ENCODE data around the gene ZNF3. TPM values are rescaled to one million over a fixed set of nuclear protein-coding genes. Genes with fewer than 3 reads are reported as not detected.

Gene ZNF3
- 9.7 and 14.7 TPM in 2 replicates for total RNA-seq

DNA sequence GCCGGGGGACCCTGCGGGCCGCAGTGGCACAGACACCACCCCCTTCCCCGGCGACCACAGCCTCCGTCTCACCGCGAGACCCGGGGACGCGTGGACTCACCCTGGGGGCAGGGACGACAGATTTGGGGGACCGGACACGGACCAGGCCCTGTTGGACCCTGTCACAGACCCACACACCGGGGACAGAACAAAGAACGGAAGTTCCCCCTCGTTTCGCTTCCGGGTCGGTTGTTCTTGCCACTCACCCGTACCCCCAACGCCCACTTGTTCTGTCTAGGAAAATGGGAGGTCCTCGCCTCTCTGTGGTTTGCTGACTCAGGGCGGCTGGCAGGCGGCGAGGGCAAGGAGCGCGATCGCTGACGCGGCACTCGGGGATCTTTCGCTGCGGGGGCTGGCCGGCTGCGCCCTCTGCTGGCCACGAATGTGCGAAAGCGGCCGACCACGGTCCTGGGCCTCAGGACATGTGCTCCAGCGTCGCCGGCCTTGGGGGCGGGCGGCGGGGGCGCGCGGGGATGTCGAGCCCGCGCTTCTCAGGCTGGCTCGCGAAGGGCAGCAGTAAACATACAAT is at the start of gene ZNF3:
TSS of gene ZNF3 (minus strand) at position 189 of the 568 bp plus-strand sequence. CDS start 4,366 bp downstream, outside the sequence.

DNA sequence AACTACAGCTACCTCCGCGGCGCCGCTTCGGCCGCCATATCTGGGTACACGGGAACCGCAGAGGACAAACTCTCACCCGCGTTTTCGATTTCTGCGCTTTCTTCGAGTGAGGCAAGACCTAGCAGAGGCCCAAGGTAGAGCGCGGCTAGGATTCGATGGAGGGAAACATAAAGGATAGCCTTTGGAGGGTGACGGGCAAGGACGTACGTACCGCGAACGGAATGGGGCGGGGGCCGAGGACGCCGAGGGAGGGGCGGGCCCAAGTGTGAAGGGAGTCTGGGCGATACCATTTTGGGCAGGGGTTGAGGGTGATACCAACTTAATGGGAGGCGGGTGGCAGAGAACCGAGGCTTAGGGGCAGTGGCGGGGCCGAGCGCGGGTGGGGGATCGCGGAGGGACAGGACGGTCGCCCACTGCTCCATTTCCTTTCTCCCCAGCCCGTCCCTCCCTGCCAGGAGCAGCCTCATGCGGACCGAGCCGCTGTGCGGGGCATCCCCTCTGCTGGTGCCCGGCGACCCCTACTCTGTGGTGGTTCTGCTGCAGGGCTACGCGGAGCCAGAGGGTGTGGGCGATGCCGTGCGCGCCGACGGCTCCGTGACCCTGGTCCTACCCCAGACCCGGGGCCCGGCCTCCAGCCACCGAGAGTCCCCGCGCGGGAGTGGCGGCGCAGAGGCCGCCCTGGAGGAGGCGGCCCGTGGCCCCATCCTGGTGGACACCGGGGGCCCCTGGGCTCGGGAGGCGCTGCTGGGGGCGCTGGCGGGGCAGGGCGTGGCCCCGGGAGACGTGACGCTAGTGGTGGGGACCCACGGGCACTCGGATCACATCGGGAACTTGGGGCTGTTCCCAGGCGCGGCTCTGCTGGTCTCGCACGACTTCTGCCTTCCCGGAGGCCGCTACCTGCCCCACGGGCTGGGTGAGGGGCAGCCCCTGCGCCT is 45.7 kb upstream of the ZNF3 start, which contains the start of gene MBLAC1:
TSS of gene MBLAC1 (plus strand) at position 37 of the 935 bp plus-strand sequence. CDS start at position 466, 429 bp downstream.

DNA sequence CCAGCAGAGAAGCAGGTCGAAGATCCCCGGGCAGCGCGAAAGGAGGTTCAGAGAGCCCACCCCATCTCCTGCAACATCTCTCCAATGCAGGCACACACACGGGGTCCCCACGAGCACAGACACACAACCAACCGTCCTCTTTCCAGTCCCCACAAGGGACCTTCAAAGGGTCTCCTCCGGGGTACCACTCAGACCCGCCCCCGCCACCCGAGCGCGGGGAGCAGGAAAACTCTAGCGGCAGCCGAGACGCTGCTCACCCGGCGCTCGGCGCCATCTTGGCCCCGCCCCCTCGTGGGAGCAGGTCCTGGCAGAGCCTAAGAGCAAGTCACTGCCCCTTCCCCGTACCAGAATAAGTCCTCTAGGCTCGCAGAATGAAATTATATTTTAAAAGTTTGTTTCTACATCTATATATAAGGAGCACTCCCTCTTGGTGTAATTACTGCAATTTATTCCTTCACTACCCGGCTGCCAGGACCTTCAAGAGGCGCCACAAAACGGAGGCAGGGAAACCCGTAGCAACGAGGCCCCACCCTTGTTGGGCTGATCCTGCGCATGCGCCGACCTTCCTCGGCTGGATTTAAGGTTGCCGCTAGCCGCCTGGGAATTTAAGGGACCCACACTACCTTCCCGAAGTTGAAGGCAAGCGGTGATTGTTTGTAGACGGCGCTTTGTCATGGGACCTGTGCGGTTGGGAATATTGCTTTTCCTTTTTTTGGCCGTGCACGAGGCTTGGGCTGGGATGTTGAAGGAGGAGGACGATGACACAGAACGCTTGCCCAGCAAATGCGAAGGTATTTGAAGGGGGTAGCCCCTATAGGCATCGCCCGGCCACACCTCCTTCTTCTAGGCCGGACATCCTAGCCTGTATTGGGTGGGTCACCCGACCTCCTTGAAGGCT is 37.8 kb upstream of the ZNF3 start, which contains the start of the genes CNPY4 and TAF6:
TSS of gene CNPY4 (plus strand) at position 563 of the 898 bp plus-strand sequence. CDS start at position 674, 111 bp downstream.
TSS of gene TAF6 (minus strand) at position 287 of the 898 bp plus-strand sequence. CDS start 5,149 bp downstream, outside the sequence.

DNA sequence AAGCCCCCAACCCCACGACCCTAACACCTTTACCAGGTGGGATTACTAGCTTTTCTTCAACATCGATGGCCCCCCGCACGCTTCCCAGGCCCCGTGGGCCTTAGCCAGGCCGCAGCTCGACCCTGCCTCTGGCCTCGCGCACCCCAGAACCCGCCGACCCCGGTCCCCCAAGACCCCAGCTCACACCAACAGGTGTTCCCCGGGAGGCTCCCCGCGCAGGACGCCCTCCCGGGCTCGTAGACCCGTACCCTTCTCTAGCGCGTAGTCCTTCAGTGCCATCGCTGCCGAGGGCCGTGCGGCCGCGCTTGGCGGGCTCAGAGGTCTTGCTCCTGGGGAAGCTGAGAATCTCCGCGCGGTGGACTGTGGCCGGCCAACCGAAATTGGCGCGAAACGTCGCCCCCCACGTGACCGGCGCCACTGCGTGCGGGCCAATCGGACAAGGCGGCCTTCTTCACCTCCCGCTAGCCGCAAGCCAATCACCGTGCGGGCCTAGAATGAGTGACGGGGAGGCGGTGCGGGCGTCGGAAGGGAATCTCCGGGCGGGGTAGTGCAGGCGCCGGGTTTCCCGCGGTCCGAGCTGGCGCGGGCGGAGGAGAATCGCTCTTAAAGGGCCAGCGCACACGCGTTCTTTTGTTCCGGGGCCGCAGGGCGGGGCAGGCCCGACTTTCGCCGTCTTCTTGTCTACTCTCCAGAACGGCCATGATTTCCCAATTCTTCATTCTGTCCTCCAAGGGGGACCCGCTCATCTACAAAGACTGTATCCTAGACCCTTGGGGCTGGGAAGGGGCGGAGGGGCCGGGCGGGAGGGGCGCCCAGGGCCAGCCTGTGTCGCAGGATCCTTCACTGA is 19.7 kb upstream of the ZNF3 start, which contains the start of the genes AP4M1 and MCM7:
TSS of gene AP4M1 (plus strand) at position 628 of the 847 bp plus-strand sequence. CDS start at position 700, 72 bp downstream.
TSS of gene MCM7 (minus strand) at position 382 of the 847 bp plus-strand sequence. CDS start at position 279, 103 bp downstream.

DNA sequence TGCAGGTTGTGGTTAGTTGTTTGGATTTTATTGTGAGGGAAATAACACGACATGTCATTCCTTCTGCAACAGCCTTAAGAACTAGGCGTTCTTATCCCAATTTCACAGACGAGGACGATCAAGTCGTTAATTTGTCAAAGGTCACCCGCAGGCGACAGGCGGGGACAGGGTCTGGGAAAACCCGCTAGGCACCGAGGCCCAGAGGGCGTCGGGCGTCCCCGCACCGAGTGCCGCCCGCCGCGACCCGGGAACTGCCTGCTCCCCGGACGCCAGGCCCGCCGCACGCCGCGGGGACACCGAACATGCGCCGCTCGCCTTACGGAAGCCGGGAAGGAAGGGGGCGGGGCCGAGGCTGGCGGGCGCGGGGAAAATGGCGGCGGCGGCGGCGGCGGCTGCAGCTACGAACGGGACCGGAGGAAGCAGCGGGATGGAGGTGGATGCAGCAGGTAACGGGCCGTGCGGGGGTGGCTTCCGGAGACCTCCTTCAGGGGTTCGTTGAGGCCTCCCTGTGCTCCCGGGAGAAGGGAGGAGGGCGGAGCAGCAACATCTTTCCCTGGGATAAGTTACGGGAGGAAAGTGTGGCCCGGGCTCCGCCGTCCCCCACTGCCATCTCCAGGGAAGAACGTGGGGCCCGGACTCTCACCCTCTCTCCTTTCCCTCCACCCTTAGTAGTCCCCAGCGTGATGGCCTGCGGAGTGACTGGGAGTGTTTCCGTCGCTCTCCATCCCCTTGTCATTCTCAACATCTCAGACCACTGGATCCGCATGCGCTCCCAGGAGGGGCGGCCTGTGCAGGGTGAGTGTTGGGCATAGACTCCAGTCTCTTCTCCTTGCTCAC is 7.3 kb upstream of the ZNF3 start, which contains the start of gene COPS6:
TSS of gene COPS6 (plus strand) at position 349 of the 837 bp plus-strand sequence. CDS start at position 371, 22 bp downstream.

DNA sequence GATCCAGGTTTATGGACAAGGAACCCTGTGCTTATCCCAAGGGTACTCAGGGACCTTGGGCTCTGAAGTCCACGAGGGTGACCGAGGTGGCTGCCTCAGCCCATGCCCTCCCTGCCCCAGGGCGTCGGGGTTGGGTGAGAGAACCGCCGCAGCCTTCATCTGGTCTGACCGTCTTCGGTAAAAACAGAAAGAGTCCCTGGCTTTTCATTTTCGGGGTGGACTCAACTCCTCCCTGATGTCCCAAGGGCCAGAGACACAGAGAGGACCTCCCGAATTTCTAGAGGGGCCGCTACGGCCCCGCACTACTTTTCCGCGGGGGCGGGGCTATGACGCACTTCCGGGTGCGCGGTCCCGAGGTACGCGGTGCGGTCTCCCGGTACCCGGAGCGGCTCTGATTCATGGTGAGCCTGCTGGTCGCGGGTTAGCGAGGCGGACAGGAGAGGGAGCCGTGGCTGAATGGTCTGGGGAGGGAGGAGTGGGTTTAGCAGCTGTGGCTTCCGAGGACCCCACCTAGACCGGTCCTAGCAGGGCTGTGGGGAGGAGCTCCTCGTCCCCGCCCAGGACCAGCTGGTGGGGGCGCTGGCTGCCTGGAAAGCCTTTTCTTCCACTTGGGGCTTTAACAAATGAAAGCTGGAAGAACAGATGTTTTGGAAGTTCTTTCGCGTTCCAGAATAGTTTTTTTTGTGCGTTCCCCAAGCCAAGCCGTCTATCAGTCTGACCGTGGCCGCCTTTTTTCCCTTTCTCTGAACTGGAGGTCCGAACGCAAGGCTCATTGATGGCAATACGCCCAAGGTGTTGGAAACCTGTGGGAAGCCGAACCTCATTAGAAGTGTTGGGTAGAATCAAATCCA is 31.9 kb downstream of the ZNF3 start, which contains the start of gene ZSCAN21:
TSS of gene ZSCAN21 (plus strand) at position 334 of the 851 bp plus-strand sequence. CDS start 7,233 bp downstream, outside the sequence.

Other genes starting within 250 kb of the ZNF3 start
- gene OR2AE1, start 204.7 kb downstream of the ZNF3 start, total RNA-seq = 0.25 TPM in 1 of 2 replicates, not detected in the other
- gene TRIM4, start 162.2 kb downstream of the ZNF3 start, total RNA-seq = 32.7 and 33.8 TPM in 2 replicates
- not detected in 2 replicates for gene GJC3, start 152.1 kb downstream of the ZNF3 start, total RNA-seq
- 1.3 and 2.1 TPM in 2 replicates for gene AZGP1, start 105.7 kb downstream of the ZNF3 start, total RNA-seq
- gene ZKSCAN1, start 66.1 kb downstream of the ZNF3 start, total RNA-seq = 31.2 and 34.4 TPM in 2 replicates
- 8.4 and 9.9 TPM in 2 replicates for gene ZSCAN21, start 31.9 kb downstream of the ZNF3 start, total RNA-seq
- gene COPS6, start 7.2 kb upstream of the ZNF3 start, total RNA-seq = 38.5 and 41.9 TPM in 2 replicates
- gene MCM7, start 19.7 kb upstream of the ZNF3 start, total RNA-seq = 11.0 and 17.1 TPM in 2 replicates
- gene AP4M1, start 19.9 kb upstream of the ZNF3 start, total RNA-seq = 17.2 and 18.4 TPM in 2 replicates
- 29.0 and 44.7 TPM in 2 replicates for gene TAF6, start 37.6 kb upstream of the ZNF3 start, total RNA-seq
- 15.3 and 16.2 TPM in 2 replicates for gene CNPY4, start 37.9 kb upstream of the ZNF3 start, total RNA-seq
- 4.6 and 5.7 TPM in 2 replicates for gene MBLAC1, start 45.2 kb upstream of the ZNF3 start, total RNA-seq
- 117 and 132 TPM in 2 replicates for gene LAMTOR4, start 67.2 kb upstream of the ZNF3 start, total RNA-seq
- gene TRAPPC14, start 77.0 kb upstream of the ZNF3 start, total RNA-seq = 4.0 and 4.5 TPM in 2 replicates
- 0.98 and 1.00 TPM in 2 replicates for gene GAL3ST4, start 86.9 kb upstream of the ZNF3 start, total RNA-seq
- 0.05 TPM in 1 of 2 replicates, not detected in the other for gene GPC2, start 95.7 kb upstream of the ZNF3 start, total RNA-seq
- gene STAG3, start 96.2 kb upstream of the ZNF3 start, total RNA-seq = 0.87 and 2.6 TPM in 2 replicates
- not detected in 2 replicates for gene PVRIG, start 138.2 kb upstream of the ZNF3 start, total RNA-seq
- gene SPDYE3, start 226.0 kb upstream of the ZNF3 start, total RNA-seq = not detected in 2 replicates